Measurements from ENCODE around the gene LGI4.
A peak's percentile ranks its signal among the peaks of the same experiment; 100 is the strongest.
"Not testable (repeated sequence)": the region's sequence is repeated elsewhere in the genome, so short reads cannot be mapped to it uniquely, and the experiment has no call there.

The LGI4 gene

DNA sequence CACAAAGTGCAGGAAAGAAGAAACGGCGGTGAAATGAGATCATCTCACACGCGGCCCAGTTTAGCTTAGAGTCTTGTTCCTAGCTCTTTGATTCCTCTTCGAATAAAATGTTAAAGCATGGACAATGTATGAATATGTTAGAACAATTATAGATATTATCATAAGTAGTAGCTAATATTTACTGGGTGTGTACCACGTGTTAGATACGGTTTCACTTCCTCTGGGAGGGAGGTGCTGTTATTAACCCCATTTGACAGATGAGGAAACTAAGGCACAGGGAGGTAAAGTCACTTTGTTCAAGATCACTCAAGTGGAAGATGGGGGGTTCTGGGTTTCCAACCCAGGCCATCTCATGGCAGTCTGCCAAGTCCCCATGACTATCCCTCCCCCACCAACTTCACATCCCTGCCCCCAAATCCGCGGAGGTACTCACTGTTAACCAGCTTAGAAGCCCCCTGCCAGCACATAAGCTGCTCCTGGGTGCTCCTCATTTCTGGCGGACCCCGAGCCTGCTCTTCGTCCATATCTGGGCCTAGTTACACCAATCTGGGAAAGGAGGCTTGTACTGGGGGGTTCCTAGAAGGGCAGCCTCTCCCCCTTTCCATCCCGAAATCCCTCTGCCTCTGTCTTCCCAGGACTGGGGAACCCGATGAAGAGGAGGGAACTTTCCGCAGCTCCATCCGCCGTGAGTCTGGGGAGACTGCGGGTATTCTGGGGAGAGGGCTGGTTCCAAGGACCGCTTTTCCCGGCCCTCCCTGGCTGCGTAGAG lies 7.2 kb upstream of the LGI4 start:
- no peak for DNase-seq (ENCODE audit: low read depth)

DNA sequence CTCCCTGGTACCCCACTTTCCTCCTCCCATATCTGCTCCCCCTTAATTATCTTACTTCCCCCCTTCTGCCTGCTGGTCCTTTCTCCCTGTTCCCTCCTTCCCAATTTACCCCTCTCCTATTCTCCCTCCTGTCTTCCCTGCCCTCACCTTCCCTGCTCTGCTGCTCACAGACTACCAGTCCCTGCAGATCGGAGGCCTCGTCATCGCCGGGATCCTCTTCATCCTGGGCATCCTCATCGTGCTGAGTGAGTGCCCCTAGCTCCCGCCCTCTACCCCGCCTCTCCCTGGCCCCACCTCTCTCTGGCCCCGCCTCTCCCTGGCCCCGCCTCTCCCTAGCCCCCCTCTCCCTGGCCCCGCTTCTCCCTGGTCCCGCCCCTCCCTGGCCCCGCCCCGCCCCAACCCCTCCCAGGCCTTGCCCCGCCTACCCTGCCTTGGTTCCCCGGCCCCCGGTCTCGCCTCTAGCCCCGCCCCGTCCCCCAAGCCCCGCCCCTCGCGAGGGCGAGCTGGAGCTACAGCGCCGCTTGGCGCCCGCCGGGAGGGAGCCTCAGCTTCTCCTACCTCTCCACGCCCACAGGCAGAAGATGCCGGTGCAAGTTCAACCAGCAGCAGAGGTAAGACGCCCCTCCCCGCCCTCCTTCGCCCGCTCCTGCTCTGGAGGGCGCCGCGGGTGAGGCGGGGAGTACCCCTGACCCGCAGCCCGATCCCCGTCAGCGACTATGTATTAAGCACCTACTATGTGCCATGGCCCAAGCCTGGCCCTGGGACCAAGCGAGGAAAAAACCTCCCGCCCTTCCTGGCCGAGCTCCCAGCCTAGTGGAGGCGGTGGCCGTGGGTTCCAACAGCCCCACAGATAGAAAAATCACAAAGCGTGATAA lies 6.3 kb upstream of the LGI4 start:
- DNase-seq (ENCODE audit: low read depth): peak; percentile 97

DNA sequence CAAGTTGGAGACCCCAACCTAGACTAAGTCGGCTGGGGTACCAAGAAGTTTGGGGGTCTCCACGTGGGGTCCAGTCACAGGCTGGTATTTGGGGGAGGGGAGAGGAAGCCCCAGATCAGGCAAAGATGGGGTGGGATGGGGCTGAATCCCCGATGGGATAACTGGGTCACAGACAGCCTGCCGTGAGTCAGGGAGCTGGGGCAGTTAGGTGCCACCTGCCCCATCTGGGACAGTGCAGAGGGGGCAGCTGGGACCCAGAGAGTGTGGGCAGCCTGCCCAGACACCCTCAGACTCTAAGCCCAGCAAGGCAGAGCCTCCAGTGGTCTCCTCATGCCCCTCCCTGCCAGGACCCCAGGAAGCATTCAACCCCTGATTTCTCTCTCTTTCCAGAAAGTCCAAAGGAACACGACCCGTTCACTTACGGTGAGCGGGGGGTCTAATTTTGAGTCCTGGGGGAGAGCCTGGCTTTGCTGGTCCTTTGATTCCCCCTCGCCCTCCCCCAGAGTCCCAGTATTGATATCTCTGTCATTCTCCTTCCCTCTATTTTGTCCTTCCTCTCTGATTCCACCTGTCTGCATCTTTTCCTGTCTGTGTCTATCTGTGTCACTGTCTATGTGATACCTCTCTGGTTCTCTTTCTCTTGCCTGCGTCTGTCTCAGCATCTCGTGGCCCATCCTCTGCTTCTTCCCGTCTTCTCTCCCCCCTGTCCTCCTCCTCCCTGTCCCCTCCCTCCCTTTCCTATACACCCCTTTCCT lies 5.5 kb upstream of the LGI4 start:
- DNase-seq (ENCODE audit: low read depth): no peak

DNA sequence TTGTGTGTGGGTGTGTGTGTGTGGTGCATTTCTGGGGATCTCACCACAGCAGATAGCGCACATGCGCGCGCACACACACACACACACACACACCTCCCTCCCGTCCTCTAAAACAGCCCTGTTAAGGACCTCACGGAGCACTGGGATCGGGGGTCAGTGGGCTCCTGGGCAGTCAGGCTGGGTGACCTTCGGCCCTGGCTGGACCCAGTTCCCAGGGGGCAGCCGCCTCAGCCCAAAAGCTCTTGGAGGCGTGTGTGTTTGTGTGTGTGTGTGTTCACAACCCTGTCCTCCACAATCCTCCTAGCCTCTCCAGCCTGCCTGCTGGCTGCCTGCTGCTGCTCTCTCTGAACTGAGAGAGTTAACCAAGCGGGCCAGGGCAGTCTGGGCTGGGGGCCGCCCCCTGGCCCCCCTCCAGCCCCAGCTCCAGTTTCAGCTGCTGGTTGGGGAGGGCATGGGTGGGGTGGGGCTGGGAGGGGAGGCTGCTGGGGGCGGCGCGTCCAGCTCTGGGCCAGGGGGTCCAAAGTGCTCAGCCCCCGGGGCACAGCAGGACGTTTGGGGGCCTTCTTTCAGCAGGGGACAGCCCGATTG lies 3.5 kb upstream of the LGI4 start, which contains the start of gene FXYD1:
FXYD1 (plus strand) TSS at position 520 of the 588 bp plus-strand sequence. CDS start 1,256 bp downstream, outside the sequence.
- no peak for DNase-seq (ENCODE audit: low read depth)

DNA sequence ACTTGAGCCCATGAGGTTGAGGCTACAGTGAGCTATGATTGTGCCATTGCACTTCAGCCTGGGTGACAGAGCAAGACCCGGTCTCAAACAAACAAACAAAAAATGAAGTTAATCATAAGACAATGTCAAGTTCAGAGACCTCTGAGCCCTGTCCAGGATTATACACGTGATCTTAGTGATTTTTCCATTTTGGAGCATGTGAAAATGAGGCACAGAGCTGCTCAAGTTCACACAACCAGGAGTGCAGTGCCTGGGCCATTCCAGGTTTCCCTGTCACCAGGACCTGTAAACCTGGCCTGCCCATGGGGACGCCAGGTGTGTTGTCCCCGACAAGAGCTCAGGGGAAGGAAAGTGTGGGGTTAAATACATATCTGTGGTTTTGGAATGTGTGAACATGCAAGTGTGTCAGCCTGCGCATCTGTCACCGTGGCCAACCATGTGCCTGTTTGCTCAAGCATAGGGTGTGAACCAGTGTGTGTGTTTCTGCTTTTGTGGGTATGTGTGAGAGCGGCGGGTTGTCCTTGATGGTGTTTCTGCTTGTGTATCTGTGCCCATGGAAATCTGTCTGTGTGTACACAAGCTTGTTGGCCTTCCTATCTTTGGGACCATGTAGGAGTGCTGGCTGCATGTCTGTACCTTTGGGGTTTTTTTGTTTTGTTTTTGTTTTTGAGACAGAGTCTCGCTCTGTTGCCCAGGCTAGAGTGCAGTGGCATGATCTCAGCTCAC lies 2.3 kb upstream of the LGI4 start:
- no peak for DNase-seq (ENCODE audit: low read depth)

DNA sequence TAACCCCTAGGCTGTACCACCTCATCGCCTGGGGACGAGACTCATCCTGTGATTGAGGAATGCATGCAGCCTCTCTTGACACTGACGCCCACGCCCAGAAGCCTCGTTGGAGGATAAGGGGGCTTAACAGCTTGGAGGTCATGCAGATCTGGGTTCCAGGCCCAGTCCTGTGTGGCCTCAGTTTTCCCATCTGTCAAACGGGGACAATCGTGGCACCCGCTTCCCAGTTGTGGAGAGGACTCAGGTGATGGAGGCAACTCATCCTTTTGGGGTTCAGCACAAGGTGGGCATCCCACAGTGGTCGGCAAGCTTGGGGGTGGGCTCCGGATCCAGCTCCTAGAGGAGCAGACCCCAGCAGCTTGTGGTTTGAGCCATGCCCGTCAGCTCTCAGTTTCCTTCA lies 1.4 kb upstream of the LGI4 start:
- DNase-seq (ENCODE audit: low read depth): no peak

DNA sequence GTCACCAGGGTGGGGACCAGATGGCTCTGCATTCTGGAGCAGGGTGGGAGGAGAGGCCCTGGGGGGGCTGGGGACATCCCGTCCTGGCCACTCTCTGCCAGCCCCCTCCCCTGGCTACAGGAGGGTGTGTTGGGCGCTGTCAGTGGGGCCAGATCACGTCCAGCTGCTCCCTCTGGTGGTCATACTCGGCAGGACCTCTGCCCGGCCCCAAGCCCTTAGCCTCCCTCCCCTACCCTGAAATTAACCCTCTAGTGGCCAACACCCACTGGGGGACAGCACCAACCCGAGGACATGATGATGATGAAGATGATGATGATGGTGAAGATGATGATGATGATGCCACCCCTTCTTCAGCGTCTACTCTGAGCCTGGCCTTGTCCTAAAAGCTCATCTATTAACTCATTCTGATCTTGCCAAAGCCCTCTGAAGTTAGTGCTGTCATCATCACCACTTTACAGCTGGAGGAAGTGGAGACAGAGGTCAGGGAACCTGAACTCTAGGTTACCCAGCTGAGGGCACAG lies 590 bp upstream of the LGI4 start:
- no peak for DNase-seq (ENCODE audit: low read depth)

DNA sequence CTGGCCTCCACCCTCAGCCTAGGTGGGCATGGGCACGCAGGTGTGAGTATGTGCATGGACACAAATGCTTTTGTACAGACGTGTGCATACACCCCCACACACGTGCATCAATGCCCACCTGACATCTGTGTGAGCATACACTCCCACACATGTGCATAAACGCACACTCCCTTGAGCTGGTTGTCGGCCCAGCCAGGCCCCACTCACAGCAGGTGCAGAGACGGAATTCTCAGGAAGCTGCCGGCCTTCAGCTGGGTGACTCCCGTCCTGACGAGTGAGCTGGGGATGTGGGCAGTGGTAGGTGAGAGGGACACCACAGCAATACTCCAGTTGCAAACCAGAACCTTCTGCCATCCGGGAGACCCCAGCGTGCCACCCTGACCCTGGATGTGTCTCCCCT lies 1.0 kb downstream of the LGI4 start:
- DNase-seq (ENCODE audit: low read depth): no peak

DNA sequence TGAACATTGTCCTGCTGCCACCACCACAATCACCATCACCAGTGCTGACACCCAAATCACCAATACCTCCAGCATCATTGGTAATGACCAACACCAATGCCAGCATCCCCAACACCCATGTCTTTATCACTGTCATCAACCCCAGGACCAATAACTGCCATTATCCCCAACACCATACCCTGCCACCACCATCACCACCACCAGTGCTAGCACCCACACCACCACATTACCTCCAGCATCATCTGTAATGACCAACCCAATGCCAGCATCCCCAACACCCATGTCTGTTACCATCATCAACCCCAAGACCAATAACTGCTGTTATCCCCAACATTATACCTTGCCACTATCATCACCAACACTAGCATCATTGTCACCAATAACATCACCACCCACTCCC lies 2.6 kb downstream of the LGI4 start:
- DNase-seq (ENCODE audit: low read depth): no peak

DNA sequence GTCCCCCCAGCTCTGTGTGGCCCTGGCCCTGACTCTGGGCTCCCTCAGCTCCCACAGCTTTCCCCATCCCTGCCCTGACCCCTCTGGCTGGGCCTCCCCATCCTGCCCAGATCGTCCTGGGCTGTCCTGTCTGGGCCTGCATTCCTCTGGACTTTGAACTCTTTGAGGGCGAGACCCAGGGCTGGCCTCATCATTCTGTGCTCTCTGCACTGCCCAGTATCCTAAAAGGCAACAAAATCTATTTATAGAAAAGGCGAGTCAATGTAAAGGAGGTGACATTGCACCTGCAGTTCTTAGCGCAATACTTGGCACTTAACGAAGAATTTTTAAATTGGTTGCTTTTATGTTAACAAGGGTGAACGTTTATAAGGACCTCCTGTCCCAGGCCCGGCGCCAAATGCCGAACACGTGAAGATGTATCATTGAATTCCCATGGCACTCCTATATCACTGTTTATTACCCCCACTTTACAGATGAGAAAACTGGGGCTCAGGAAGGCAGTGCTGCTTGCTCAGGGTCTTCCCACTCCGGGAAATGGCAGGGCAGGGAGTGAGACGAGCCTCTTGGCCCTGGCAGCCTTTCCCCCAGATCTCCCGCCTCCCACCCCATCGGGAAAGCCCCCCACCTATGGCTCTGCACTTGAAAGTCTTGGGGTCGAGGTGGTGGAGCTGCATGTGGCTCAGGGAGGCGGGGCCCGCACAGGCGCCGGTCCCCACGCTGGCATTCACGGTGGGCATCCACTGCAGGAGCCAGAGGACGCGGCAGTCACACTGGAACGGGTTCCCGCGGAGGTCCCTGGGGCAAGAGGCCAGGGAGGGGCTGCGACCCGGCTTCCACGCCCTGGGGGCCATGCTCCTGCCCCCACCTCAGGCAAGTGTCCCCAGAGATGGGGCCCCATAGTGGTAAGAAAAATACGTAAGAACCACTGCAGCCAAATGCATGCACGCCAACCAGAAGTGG lies 3.8 kb downstream of the LGI4 start:
- DNase-seq (ENCODE audit: low read depth): no peak

DNA sequence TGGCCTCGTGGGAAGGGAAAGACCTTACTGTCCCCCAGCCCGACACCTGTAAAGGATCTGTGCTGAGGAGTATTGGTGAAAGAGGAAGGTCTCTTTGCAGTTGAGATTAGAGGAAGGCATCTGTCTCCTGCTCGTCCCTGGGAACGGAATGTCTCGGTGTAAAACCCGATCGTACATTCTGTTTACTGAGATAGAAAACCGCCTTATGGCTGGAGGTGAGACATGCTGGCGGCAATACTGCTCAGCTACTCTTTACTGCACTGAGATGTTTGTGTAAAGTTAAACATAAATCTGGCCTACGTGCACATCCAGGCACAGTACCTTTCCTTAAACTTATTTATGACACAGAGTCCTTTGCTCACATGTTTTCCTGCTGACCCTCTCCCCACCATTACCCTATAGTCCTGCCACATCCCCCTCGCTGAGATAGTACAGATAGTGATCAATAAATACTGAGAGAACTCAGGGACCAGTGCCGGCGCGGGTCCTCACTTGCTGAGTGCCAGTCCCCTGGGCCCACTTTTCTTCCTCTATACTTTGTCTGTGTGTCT lies 5.1 kb downstream of the LGI4 start:
- DNase-seq (ENCODE audit: low read depth): not testable (repeated sequence)

DNA sequence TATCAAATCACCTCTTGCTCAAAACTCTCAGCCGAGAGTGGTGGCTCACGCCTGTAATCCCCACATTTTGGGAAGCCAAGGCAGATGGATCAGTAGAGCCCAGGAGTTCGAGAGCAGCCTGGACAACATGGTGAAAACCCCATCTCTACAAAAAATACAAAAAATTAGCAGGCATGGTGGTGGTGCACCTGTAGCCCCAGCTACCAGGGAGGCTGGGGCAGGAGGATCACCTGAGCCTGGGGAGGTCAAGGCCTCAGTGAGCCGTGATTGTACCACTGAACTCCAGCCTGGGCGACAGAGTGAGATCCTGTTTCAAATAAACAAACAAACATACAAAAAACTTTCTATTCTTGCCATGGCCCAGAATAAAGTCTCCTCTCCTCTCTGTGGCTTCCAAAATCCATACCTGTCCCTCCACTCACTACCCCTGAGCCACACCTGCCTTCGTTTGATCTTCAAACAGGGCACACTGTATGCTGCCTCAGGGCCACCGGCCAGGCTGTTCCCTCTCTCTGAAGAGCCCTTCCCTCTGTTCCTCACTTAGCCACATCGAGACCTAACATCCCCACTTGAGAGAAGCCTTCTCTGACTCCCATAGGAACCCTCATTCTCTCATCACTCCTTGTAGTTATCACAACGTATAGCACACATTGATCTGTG lies 6.3 kb downstream of the LGI4 start:
- no peak for DNase-seq (ENCODE audit: low read depth)

DNA sequence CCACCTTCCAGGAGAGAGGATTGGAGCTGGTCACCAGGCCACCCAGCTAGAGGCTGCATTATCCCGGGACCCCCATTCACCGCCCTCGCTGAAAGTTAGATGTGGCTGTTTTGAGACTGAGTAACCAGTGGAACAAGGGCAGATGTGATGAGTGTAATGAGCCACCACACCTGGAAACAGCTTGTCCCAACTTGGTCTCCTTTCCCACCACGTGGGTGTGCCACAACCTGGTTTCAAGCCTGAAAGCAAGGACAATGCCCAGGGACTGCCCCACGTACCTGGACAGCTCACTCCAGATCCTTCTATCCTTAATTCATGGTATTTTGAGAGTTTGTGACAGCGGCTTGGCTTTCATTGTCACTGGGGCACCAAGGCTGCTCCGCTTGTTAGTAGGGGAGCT lies 7.0 kb downstream of the LGI4 start:
- DNase-seq (ENCODE audit: low read depth): no peak

DNA sequence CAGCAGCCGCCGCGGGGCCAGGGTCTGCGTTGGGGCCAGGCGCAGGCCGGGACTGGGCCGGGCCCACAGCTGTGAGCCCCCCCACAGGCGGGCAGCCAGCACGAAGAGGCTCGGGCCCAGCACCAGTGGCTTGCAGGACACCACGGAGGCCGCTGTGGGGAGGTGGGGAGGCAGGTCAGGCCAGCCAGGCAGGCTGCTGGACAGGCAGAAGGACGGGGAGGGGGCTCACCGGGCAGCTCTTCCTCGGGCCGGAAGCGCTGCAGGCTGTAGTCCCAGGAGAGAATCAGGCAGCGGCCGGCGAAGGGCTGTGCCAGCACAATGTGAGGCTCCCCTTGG lies 8.3 kb downstream of the LGI4 start:
- no peak for DNase-seq (ENCODE audit: low read depth)

DNA sequence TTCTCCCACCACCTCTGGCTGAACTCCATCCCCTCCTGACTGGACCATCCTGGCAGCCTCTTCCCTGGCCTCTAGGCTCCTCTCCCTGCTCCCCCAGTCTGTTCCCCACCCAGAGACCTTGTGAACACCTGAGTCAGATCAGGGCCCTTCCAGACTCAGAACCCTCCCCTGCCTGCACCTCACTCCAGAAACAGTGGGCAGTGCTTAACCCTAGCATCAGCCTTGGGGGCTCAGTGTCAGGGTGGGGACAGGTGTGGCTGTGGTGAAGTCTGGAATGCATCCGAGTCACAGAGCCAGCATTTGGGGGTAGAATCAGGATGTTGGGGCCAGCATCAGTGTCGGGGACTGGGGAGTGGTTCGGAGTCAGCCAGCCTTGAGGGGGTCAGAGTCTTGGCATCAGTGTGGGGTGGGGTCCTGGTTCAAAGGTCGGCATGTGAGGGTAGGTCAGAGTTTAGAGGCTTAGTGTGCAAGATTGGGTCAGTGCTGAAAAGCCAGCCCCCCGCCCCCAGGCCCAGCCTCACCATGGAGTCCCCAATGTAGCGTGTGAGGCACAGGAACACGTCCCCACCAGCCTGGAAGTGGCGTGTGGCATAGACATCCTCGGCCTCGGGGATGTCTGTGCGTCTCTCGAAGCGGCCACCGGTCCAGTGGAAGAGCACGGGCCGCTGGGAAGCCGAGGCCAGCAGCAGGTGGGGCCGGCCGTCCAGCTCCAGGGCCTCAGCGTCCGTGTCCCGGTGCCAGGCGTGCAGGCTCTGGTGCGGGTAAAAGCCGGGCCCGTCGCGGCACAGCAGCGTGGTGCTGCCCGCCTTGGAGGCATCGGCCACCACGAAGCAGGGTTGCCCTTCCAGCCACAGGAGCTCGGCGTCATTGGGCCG lies 8.9 kb downstream of the LGI4 start:
- no peak for DNase-seq (ENCODE audit: low read depth)

DNA sequence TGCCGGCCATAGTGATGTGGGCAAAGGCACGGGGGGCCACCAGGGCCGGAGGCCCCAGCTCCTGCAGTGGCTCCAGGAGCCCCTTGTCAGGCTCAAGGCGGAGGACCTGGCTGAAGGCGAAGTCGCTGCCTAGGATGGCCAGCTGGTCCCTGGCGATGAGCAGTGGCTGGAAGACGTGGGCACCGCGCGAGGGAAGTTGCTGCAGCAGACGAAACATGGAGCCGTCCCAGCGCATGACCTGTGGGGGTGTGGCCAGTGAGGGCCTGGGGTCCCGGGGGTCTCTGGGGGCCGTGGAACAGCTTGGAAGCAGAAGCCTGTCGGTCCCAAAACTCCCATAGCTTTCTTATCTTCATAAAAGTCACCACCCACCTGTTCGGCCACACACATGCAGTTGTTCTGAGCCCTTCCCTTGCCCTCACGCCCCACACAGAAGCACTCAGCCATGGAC lies 9.6 kb downstream of the LGI4 start:
- DNase-seq (ENCODE audit: low read depth): no peak

DNA sequence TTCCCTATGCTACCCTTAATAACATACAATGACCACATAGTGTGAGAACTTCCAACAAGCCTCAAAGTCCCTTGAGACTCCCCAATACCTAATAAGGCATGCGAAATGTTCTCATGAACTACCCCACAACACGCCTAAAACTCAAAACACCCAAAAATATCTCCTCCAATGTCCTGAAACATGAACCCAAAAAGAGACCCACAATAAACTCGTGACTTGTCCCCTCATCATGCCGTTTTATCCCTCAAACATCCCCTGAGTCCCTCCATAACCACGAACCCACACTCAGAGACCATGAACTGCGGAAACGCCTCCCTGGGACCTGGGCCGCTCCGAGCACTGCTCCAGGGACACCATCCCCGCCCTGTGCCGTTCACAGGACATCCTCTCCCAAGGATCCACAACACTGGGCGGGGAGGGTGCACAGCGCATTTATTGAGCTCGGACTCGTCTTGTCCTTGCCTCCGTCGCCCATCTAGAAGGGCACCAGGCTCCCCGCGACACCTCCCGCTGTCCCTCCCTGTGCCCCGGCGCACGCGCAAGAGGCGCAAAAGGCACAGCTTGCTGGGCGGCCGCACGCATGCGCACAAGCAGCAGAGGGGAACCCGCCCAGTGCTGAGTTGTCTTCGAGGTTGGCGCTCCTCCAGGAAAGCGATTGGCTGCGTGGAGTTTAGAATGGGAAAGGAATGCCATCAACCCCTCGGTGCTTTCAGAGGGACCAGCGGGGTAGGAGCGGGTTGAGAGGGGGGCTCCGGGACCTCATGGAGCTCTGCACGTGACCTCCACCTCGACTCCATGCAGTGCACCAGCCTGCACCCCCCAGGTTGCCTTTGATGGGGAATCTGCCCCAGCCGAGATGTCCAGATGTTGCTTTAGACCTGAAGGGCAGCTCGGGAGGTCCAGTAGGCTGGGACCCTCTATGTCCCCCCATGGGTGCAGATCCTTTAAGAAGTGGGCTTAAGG lies 10.5 kb downstream of the LGI4 start:
- DNase-seq (ENCODE audit: low read depth): peak; percentile 83
